Endothelial cell of umbilical vein (primary cell): ENCODE measurements around the gene KRTAP4-5. TPM values are rescaled to one million over a fixed set of nuclear protein-coding genes. Genes with fewer than 3 reads are reported as not detected.
"Not testable (repeated sequence)": the region's sequence is repeated elsewhere in the genome, so short reads cannot be mapped to it uniquely, and the experiment has no call there.

Source experiments
- BruUV-seq: library from RNA; stranded (reverse); fragments of 400-500 nt; replicated peaks from 2 replicates; lab custom pipeline; 2021; lab: Mats Ljungman, UMichigan
- CTCF ChIA-PET: fragments of 300-600, 350-600 bp; sonication (Branson Sonifier 250); formaldehyde crosslinking; loops from one replicate; lab custom pipeline; 2021; ENCODE audit warnings: antibody characterized with exemption, inconsistent platforms; lab: Charles Lee
- POLR2A ChIA-PET: fragments of 300-600, 350-600 bp; sonication (Branson Sonifier 250); formaldehyde crosslinking; loops from one replicate; lab custom pipeline; 2021; ENCODE audit warnings: antibody characterized with exemption, inconsistent platforms; lab: Charles Lee
- DNase-seq: peaks from one replicate; pipeline ENCODE4 v3.0.0-alpha.2; 2011; ENCODE audit warnings: low read depth, low spot score
- FAIRE-seq: peaks from 2 replicates; lab custom pipeline; 2011; peaks lifted over from hg19 to GRCh38; lab: Jason Lieb, UNC
- H2AFZ ChIP-seq: 2 replicates; pipeline ENCODE4 v1.6.0; 2012; ENCODE audit warnings: low read depth, low read length, control low read depth, inconsistent platforms
- H3K27ac ChIP-seq: 2 replicates; pipeline ENCODE4 v1.5.1; 2011; ENCODE audit warnings: low read depth, mild to moderate bottlenecking, control low read depth, low read length, moderate library complexity; ENCODE audit not compliant: insufficient read depth
- H3K27me3 ChIP-seq, 2 experiments: 2 replicates each; pipeline versions ENCODE4 v1.6.0 to v1.6.1; 2011; ENCODE audit warnings: low read length in 2 of 2, mixed read lengths in 1 of 2; ENCODE audit not compliant: control insufficient read depth in 2 of 2, insufficient read depth in 2 of 2
- H3K36me3 ChIP-seq, 2 experiments: 2 replicates in 1 of 2; 3 replicates in 1 of 2; pipeline ENCODE4 v1.5.1; 2011; ENCODE audit warnings: low read length in 2 of 2, mild to moderate bottlenecking in 1 of 2, moderate library complexity in 1 of 2; ENCODE audit not compliant: control insufficient read depth in 2 of 2, insufficient read depth in 2 of 2; ENCODE audit errors: extremely low read depth in 1 of 2
- H3K4me1 ChIP-seq: 3 replicates; pipeline ENCODE4 v1.5.1; 2011; ENCODE audit warnings: mild to moderate bottlenecking, low read length; ENCODE audit not compliant: control insufficient read depth, insufficient read depth; ENCODE audit errors: extremely low read depth
- H3K4me2 ChIP-seq: 2 replicates; pipeline ENCODE4 v1.6.1; 2011; ENCODE audit warnings: low read length, control low read depth, mixed read lengths; ENCODE audit not compliant: insufficient read depth
- H3K4me3 ChIP-seq, 3 experiments: fragments of 200-600 bp in 1 of 3; sonication (generic), shearing (Covaris generic) in 1 of 3; replicated peaks in 1 of 3; 2 replicates each; pipeline ENCODE4 v1.5.1; 2011 to 2016; ENCODE audit warnings: control low read depth in 3 of 3, low read length in 3 of 3, mild to moderate bottlenecking in 2 of 3, inconsistent platforms in 1 of 3, low read depth in 1 of 3, moderate library complexity in 1 of 3; ENCODE audit not compliant: insufficient read depth in 1 of 3
- H3K79me2 ChIP-seq: 2 replicates; pipeline ENCODE4 v1.6.0; 2012; ENCODE audit warnings: low read length, inconsistent platforms; ENCODE audit not compliant: control insufficient read depth, insufficient read depth
- H3K9ac ChIP-seq: replicated peaks from 2 replicates; pipeline ENCODE3; 2011; ENCODE audit warnings: low read length, control low read depth; ENCODE audit not compliant: insufficient read depth; ENCODE audit errors: extremely low read depth
- H3K9me1 ChIP-seq: replicated peaks from 3 replicates; pipeline ENCODE4 v1.6.0; 2011; ENCODE audit warnings: mild to moderate bottlenecking, low read length; ENCODE audit not compliant: control insufficient read depth, insufficient read depth; ENCODE audit errors: extremely low read depth
- H3K9me3 ChIP-seq: replicated peaks from 2 replicates; pipeline ENCODE4 v1.5.1; 2012; ENCODE audit warnings: low read length, inconsistent platforms; ENCODE audit not compliant: control insufficient read depth, insufficient read depth
- H4K20me1 ChIP-seq: replicated peaks from 2 replicates; pipeline ENCODE3; 2011; ENCODE audit warnings: mild to moderate bottlenecking, low read length; ENCODE audit not compliant: control insufficient read depth, insufficient read depth; ENCODE audit errors: extremely low read depth
- CTCF ChIP-seq, 2 donors: IDR thresholded peaks; 1 replicate in 1 of 2; 2 replicates in 1 of 2; pipeline ENCODE4 v1.5.1; 2011; ENCODE audit warnings: low read length in 2 of 2, mild to moderate bottlenecking in 2 of 2, moderate library complexity in 2 of 2, control low read depth in 1 of 2, inconsistent platforms in 1 of 2, low read depth in 1 of 2; ENCODE audit not compliant: insufficient read depth in 1 of 2; ENCODE audit errors: extremely low read depth in 1 of 2
- EZH2 ChIP-seq: IDR thresholded peaks from 2 replicates; pipeline ENCODE4 v1.6.1; 2012; ENCODE audit warnings: borderline replicate concordance, low read depth, mild to moderate bottlenecking, moderate library complexity, low read length, inconsistent platforms; ENCODE audit not compliant: severe bottlenecking
- FOS ChIP-seq: IDR thresholded peaks from 2 replicates; pipeline ENCODE4 v1.6.1; 2011; ENCODE audit warnings: mild to moderate bottlenecking, low read length, moderate library complexity, borderline replicate concordance; ENCODE audit not compliant: insufficient read depth
- GATA2 ChIP-seq: IDR thresholded peaks from 2 replicates; pipeline ENCODE4 v1.7.0; 2011; ENCODE audit warnings: low read depth, mild to moderate bottlenecking, moderate library complexity, mixed read lengths, low read length; ENCODE audit not compliant: insufficient read length, insufficient read depth
- JUN ChIP-seq: IDR thresholded peaks from 2 replicates; pipeline ENCODE4 v1.6.1; 2011; ENCODE audit warnings: borderline replicate concordance, low read depth; ENCODE audit not compliant: insufficient read length, insufficient read depth
- MAX ChIP-seq: IDR thresholded peaks from 2 replicates; pipeline ENCODE4 v1.6.1; 2011; ENCODE audit not compliant: insufficient read depth, insufficient read length
- MYC ChIP-seq: IDR thresholded peaks from one replicate; pipeline ENCODE4 v1.6.1; 2011; ENCODE audit warnings: mild to moderate bottlenecking, low read depth, low read length
- POLR2A ChIP-seq: IDR thresholded peaks from 2 replicates; pipeline ENCODE4 v1.6.1; 2012; ENCODE audit warnings: low read depth, mild to moderate bottlenecking, control low read depth, low read length
- POLR2AphosphoS5 ChIP-seq: IDR thresholded peaks from 2 replicates; pipeline ENCODE4 v1.6.1; 2012; ENCODE audit warnings: low read depth, mild to moderate bottlenecking, control low read depth, low read length, moderate library complexity; ENCODE audit not compliant: insufficient read depth
- dilution Hi-C: fragments of 300-500 bp; cut with MboI; formaldehyde crosslinking; loops from one replicate; pipeline ENCODE4 v1.15.0; 2019; ENCODE audit warnings: low sequenced_read_pairs; ENCODE audit not compliant: extremely low pct_ligation_motif_present
- intact Hi-C: fragments of 100-400 bp; cut with micrococcal nuclease; formaldehyde crosslinking; loops from one replicate; pipeline ENCODE4 v1.10.0; 2022
- polyA plus RNA-seq, 4 experiments: library from polyadenylated mRNA; depleted of rRNA in 3 of 4; stranded (reverse) in 3 of 4; unstranded in 1 of 4; fragments of >200 nt; gene quantifications; 2 replicates each; pipeline versions ENCODE4 v1.2.1 to v1.2.3, GENCODE V29; 2011 to 2012; ENCODE audit warnings: missing spikeins in 1 of 4
- total RNA-seq: library from RNA; stranded (reverse); gene quantifications from 2 replicates; pipeline ENCODE4 v1.2.3, GENCODE V29; 2021

The KRTAP4-5 gene
- total and polyA plus RNA-seq, 2 donors (not counting 3 experiments of a cell fraction or from before 2014, with no cell fraction given) = not detected

- Histone ChIP-seq H3K9me1 (no peaks in the 10 kb centered on the region), H3K9me3 (no peaks in the 10 kb centered on the region), H3K9ac (no peak overlapping the region), H3K4me2 (no peak overlapping the region), H3K79me2 (no peaks in the 10 kb centered on the region), H4K20me1 (no peaks in the 10 kb centered on the region), H3K4me3 (no peak overlapping the region), H3K27ac (no peak overlapping the region), H3K27me3 (no peaks in the 10 kb centered on the region), H3K36me3 (no peaks in the 10 kb centered on the region), H3K4me1 (no peaks in the 10 kb centered on the region), H2AFZ (no peak overlapping the region)
- ChIA-PET CTCF (no interaction called here), POLR2A (no interaction called here)
- dilution Hi-C loops (no loop called here), intact Hi-C loops (no loop called here)
- no TSS peak for BruUV-seq
- FAIRE-seq (no peak), DNase-seq (no peak)
- TF ChIP-seq EZH2 = no peak
- no peak for TF ChIP-seq GATA2
- no peak for TF ChIP-seq POLR2AphosphoS5
- no peak for TF ChIP-seq MAX
- TF ChIP-seq POLR2A = no peak
- TF ChIP-seq JUN = no peak
- no peak for TF ChIP-seq FOS
- TF ChIP-seq MYC = no peak
- no peak for TF ChIP-seq CTCF (IDR thresholded peaks at IDR 0.05; ENCODE audit: extremely low read depth in 1 of 2, insufficient read depth in 1 of 2, low read depth in 1 of 2, low read length in 2 of 2)
Measured at GRCh38 chr17:41190328-41190727, 40.7 kb upstream of the KRTAP4-5 start.

GRCh38 chr17:41189837-41190318 lies 40.3 kb upstream of the KRTAP4-5 start, which contains the start of gene KRTAP9-1:
TSS of gene KRTAP9-1 (plus strand) at chr17:41189887. CDS start at chr17:41189887, 0 bp downstream.
- H3K9ac ChIP-seq, H4K20me1 ChIP-seq, POLR2A ChIA-PET, FAIRE-seq, CTCF ChIA-PET, H3K9me1 ChIP-seq, H3K27me3 ChIP-seq, H3K79me2 ChIP-seq, H2AFZ ChIP-seq, H3K36me3 ChIP-seq, H3K9me3 ChIP-seq, intact Hi-C loops, H3K4me3 ChIP-seq, H3K4me1 ChIP-seq, H3K4me2 ChIP-seq, H3K27ac ChIP-seq, DNase-seq, BruUV-seq, dilution Hi-C loops: not testable (repeated sequence)
